Fibroblast of pulmonary artery (primary cell): ENCODE measurements around the gene THAP8.

Source experiments
- DNase-seq: peaks from one replicate; pipeline ENCODE4 v3.0.0-alpha.2; 2010; ENCODE audit warnings: low read depth
- H3K4me3 ChIP-seq: replicated peaks from 2 replicates; pipeline ENCODE4 v1.5.1; 2011; ENCODE audit warnings: low read depth, mild to moderate bottlenecking, control low read depth, low read length, moderate library complexity
- TF ChIP-seq, protein P1 (sequence below): IDR thresholded peaks from 2 replicates; pipeline ENCODE4 v1.5.1; 2011; ENCODE audit warnings: mild to moderate bottlenecking, control low read depth, low read length, inconsistent platforms; ENCODE audit errors: missing control alignments

The THAP8 gene, protein sequence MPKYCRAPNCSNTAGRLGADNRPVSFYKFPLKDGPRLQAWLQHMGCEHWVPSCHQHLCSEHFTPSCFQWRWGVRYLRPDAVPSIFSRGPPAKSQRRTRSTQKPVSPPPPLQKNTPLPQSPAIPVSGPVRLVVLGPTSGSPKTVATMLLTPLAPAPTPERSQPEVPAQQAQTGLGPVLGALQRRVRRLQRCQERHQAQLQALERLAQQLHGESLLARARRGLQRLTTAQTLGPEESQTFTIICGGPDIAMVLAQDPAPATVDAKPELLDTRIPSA

DNA sequence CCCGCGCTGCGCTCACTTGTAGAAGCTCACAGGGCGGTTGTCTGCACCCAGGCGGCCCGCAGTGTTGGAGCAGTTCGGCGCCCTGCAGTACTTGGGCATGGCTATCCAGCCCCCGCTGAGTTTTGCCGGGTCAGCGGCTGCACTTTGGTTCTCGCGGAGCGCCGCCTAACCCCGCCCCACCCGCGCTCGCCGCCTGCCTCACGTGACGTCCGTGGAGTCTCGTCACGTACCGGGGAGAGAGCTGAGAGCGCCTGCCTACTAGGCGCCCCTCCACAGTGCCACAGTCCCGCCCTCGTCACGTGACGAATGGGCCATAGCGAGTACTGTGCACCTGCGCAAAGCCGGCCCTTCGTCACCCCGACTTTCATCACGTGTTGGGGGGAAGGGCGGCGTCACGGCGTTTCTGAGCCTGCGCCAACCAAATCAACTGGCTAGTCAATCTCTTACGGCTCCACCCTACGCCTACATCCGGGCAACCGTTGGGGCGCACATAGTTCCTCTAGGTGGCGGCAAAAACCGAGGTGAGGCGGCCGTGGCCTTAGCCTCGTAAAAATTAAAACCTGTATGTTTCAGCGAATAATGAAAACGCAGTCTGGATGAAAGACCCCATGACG lies at the start of gene THAP8:
THAP8 (minus strand) TSS at position 167 of the 614 bp plus-strand sequence; CDS start at position 99, 68 bp downstream.
- TF ChIP-seq, protein P1, sequence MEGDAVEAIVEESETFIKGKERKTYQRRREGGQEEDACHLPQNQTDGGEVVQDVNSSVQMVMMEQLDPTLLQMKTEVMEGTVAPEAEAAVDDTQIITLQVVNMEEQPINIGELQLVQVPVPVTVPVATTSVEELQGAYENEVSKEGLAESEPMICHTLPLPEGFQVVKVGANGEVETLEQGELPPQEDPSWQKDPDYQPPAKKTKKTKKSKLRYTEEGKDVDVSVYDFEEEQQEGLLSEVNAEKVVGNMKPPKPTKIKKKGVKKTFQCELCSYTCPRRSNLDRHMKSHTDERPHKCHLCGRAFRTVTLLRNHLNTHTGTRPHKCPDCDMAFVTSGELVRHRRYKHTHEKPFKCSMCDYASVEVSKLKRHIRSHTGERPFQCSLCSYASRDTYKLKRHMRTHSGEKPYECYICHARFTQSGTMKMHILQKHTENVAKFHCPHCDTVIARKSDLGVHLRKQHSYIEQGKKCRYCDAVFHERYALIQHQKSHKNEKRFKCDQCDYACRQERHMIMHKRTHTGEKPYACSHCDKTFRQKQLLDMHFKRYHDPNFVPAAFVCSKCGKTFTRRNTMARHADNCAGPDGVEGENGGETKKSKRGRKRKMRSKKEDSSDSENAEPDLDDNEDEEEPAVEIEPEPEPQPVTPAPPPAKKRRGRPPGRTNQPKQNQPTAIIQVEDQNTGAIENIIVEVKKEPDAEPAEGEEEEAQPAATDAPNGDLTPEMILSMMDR = peak; percentile 49
- peak; percentile 100 for DNase-seq
- H3K4me3 ChIP-seq = peak within 1 kb of the TSS; percentile 76

DNA sequence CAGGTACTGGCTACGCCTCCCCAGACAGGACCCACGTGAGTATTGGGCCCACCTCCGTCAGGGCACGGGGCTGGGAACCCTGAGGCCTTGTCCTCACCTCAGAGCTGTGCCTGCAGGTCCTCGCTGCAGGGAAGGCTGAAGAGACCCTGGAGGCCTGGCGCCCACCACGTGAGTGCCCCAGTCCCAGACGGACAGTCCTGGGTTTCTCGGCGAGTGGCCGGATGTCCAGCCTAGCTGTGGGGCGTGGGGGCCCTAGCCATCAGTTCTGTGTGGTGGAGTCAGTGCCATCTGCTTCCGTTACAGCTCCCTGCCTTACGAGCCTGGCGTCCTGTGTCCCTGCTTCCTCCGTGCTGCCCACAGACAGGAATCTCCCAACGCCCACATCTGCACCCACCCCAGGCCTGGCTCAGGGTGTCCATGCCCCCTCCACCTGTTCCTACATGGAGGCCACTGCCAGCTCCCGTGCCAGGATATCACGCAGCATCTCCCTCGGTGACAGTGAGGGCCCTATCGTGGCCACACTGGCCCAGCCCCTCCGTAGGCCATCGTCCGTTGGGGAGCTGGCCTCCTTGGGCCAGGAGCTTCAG lies 49.0 kb upstream of the THAP8 start:
- TF ChIP-seq, protein P1 = no peak
- no peak overlapping the region for H3K4me3 ChIP-seq
- DNase-seq = no peak

DNA sequence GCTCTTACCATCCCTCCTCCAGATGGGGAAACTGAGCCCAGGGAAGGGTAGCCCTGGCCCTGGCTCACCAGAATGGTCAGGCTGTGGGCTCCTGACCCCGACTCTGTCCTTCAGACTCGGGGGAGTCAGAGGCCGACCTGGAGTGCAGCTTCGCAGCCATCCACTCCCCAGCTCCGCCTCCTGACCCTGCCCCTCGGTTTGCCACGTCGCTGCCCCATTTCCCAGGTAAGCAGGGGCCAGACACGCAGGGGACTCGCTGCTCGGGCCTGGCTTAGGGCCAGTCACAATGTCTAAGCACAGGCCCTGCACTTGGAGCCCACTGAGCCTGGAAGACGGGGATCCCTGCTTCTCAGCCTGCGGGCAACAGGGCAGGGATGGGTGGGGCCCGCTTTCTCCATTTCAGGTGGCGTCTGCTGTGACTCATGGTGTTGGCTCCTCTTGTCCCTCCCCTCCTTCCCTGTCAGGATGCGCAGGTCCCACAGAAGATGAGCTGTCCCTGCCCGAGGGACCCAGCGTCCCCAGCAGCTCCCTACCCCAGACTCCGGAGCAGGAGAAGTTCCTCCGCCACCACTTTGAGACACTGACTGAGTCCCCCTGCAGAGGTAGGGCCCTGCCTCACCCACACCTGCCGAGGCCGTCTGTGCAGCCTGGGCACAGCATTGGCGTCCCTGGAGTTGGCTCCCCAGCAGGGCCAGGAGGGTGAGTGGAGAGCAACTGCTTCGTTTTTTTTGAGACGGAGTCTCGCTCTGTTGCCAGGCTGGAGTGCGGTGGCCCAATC lies 47.7 kb upstream of the THAP8 start:
- DNase-seq = no peak
- TF ChIP-seq, protein P1 = no peak
- H3K4me3 ChIP-seq = no peak overlapping the region

DNA sequence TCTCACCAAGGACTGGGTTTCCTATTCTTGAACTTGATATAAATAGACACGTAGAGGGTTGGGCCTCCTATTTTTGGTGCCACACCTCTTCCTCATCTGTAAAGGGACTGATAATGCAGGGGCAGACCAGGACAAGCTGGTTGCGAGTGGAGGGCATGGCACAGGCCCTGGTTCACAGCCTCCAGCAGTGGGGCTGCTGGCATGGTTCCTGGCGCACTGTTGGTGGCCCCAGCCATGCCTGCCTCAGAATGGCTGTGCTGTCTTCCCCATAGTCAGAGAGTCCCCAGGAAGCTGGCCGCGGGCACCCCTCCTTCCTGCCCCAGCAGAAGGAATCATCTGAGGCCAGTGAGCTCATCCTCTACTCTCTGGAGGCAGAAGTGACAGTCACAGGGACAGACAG lies 46.4 kb upstream of the THAP8 start:
- TF ChIP-seq, protein P1 = no peak
- DNase-seq = no peak
- H3K4me3 ChIP-seq = no peak overlapping the region

DNA sequence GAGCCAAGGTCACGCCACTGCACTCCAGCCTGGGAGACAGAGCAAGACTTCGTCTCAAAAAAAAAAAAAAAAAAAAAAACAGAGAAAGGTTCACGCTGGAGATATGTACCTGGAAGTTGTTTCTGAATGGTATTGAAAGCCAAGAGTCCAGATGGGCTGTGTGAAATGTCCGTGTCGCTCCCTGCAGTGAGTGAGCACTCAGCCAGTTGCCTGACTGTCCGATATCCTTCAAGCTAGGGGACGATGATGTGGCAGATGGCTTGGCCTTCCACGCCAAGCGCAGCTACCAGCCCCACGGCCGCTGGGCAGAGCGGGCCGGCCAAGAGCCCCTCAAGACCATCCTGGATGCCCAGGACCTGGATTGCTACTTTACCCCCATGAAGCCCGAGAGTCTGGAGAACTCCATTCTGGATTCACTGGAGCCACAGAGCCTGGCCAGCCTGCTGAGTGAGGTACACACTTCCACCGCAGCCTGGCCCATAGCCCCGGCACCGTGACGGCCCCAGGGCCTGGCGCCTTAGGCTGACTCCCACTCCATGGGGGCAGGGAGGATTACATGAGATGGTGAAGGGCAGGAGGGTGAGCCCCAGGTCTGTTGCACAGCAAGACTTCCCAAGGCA lies 45.2 kb upstream of the THAP8 start:
- H3K4me3 ChIP-seq = no peak overlapping the region
- TF ChIP-seq, protein P1 = no peak
- DNase-seq = no peak

DNA sequence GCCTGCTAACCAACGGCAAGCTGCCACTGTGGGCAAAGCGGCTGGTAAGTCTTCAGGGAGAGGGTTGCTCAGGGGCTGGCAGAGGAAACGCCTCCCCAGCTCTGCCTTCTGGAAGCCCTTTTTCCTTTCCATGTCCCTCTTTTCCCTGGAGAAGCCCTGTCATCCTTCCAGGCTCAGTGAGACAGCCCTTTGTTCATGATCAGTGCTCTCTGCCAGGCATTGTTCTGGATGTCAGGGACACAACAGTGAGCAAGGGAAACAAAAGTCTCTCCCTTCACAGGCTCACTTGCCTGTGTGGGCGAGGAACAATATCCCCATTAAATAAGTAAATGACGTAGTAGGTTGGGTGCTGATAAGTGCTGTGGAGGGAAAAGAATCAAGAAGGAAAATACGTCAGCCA lies 43.0 kb upstream of the THAP8 start:
- TF ChIP-seq, protein P1 = no peak
- peak; percentile 36 for DNase-seq

More for the DNA sequence above, 43.0 kb upstream of the THAP8 start:
- no peak overlapping the region for H3K4me3 ChIP-seq
